Forelimb muscle (tissue), 1 donor: ENCODE results near the gene BYSL. TPM values are rescaled to one million over a fixed set of nuclear protein-coding genes. Genes with fewer than 3 reads are reported as not detected.

Source experiments
- DNase-seq: peaks from one replicate; pipeline ENCODE4 v3.0.0-alpha.2; 2013; ENCODE audit warnings: low read depth
- polyA plus RNA-seq: library from polyadenylated mRNA; unstranded; fragments of 120-200 nt; gene quantifications from one replicate; pipeline ENCODE4 v1.2.1, GENCODE V29; 2013; ENCODE audit not compliant: insufficient read length

Gene BYSL
- polyA plus RNA-seq, 1 donor = 33.3 TPM

DNA sequence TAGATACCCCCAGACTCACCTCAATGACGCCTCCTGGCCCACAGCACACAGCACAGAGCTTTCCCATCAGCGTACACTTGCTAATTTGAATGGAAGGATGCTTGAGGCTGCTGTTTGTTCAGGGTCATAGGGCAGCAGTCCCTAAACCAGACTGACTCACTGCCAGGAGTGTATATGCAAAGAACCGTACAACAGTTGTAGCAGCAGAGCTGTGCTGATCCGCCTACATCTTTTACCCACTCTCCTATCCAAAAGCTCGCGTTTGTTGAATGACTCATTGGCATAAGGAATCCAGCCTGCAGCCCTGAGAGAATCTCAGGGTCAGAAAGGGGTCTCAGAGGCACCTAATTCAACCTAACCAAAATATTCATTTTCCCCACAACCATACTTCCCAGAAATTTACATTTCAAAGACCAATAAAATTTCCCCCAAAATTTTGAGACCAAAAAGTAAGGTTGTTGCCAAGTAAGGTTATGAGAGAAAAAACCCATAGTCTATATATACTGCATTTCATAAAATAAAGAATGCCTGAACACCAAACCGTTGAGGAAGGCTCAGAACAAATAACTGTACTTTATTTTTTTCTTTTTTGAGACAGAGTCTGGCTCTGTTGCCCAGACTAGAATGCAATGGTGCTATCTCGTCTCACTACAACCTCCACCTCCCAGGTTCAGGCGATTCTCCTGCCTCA, 55.6 kb downstream of the BYSL start:
- DNase-seq = no peak

Other genes starting within 250 kb of the BYSL start
- 5.8 TPM for gene TFEB, start 185.9 kb upstream of the BYSL start, polyA plus RNA-seq
- not detected for gene PGC, start 174.1 kb upstream of the BYSL start, polyA plus RNA-seq
- gene FRS3, start 141.6 kb upstream of the BYSL start, polyA plus RNA-seq = 6.3 TPM
- 3.0 TPM for gene PRICKLE4, start 140.7 kb upstream of the BYSL start, polyA plus RNA-seq
- 147 TPM for gene TOMM6, start 133.8 kb upstream of the BYSL start, polyA plus RNA-seq
- gene USP49, start 26.1 kb upstream of the BYSL start, polyA plus RNA-seq = 5.6 TPM
- 18.7 TPM for gene MED20, start 360 bp upstream of the BYSL start, polyA plus RNA-seq
- gene CCND3, start 20.3 kb downstream of the BYSL start, polyA plus RNA-seq = 86.6 TPM
- gene TAF8, start 129.0 kb downstream of the BYSL start, polyA plus RNA-seq = 14.8 TPM
- 0.29 TPM for gene C6orf132, start 221.1 kb downstream of the BYSL start, polyA plus RNA-seq